Measurements from ENCODE around the gene PSD4. TPM values are rescaled to one million over a fixed set of nuclear protein-coding genes. Genes with fewer than 3 reads are reported as not detected.

PSD4 gene
- 1.5 and 1.9 TPM in 2 replicates for total RNA-seq (2014; rRNA removed; shearing (Covaris generic))

- Histone ChIP-seq H3K36me3 (replicated peaks; ENCODE audit: control insufficient read depth, insufficient read depth, low read length) (no peaks in the 10 kb centered on the region), H3K4me3 (ENCODE audit: insufficient read depth, low read depth, low read length) (no peak within 1 kb of the TSS), H3K27me3 (ENCODE audit: control insufficient read depth, insufficient read depth, low read length) (no peaks in the 10 kb centered on the region)
- DNase-seq = peak; percentile 53
Observed at GRCh38 chr2:113173542-113174375, at the start of gene PSD4. Gene PSD4 (plus strand): TSS chr2:113173971. CDS start chr2:113182457, 8,486 bp downstream.

DNA sequence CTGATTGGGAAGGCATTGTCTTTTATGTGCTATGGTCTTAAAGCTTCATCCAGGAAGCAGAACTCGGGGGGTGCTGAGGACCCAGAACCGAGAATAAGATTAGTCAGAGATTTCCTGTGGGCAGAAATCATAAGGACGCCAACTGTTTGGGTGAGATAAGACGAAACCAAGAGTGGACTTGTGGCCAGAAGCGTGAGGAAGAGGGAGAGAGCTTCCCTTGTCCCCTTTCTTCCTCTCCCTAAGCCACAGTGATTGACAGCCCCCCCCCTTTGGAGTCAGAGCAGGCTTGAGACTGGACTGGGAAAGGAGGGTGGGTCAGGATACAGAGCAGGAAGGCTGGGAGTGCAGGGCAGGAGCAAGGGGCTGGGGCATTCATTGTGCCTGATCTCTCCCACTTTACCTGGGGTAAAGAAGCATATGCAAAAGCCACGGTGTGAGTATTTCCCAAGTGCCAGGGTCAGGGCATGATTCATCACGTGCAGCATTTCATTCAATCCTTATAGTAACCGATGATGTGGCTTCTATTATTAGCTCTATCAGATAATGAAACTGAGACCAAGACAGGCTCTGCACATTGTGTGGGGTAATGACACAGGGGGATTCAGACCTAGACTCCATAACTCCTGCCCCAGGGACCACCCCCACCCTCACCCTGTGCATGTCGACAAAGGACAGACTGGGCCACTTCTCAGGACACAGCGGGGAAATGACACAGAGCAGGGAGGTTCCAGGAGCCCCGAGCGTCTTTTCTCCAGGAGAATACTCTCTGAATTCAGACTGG lies 49.4 kb upstream of the PSD4 start:
- Histone ChIP-seq H3K27me3 (ENCODE audit: control insufficient read depth, insufficient read depth, low read length) (peaks cover 2% of the 10 kb centered on the region; the same call in 1 of the 2 replicates), H3K36me3 (replicated peaks; ENCODE audit: control insufficient read depth, insufficient read depth, low read length) (no peaks in the 10 kb centered on the region), H3K4me3 (ENCODE audit: insufficient read depth, low read depth, low read length) (no peak overlapping the region)
- DNase-seq = no peak

- DNase-seq = no peak
Observed at GRCh38 chr2:113124984-113125855, 48.6 kb upstream of the PSD4 start.

DNA sequence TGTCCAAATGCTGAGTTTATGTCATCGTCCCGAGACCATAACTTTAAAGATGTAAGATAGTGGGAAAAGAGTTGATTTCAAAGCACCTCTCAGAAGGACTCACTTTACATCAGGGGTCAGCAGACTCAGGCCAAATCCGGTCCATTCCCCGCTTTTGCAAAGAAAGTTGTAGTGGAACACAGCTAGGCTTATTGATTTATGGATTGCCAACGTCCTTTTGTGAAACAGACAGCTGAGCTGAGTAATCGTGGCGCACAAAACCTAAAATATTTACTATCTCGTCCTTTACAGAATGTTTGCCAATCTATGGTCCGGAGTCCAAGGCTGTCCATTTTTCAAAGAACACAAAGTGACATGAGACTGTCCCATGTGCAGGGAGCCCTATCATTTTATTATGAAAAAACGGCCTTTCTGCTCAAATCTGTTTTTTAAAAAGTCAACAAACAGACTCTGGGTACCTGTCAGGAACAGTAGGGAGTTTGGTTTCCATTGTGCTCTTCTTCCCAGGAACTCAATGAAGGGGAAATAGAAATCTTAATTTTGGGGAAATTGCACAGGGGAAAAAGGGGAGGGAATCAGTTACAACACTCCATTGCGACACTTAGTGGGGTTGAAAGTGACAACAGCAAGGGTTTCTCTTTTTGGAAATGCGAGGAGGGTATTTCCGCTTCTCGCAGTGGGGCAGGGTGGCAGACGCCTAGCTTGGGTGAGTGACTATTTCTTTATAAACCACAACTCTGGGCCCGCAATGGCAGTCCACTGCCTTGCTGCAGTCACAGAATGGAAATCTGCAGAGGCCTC lies 46.7 kb upstream of the PSD4 start, which contains the start of gene IL1RN:
Gene IL1RN (plus strand): TSS at position 754 of the 801 bp plus-strand sequence. CDS start 27 bp downstream, at position 781.
- Histone ChIP-seq H3K4me3 (ENCODE audit: insufficient read depth, low read depth, low read length) (no peak within 1 kb of the TSS), H3K27me3 (ENCODE audit: control insufficient read depth, insufficient read depth, low read length) (no peaks in the 10 kb centered on the region), H3K36me3 (replicated peaks; ENCODE audit: control insufficient read depth, insufficient read depth, low read length) (no peaks in the 10 kb centered on the region)
- DNase-seq = no peak

More at GRCh38 chr2:113124984-113125855, 48.6 kb upstream of the PSD4 start:
- no peaks in the 10 kb centered on the region; the same call in 1 of the 2 replicates for H3K27me3 ChIP-seq (ENCODE audit: control insufficient read depth, insufficient read depth, low read length)
- no peaks in the 10 kb centered on the region for H3K36me3 ChIP-seq (replicated peaks; ENCODE audit: control insufficient read depth, insufficient read depth, low read length)
- H3K4me3 ChIP-seq (ENCODE audit: insufficient read depth, low read depth, low read length) = no peak overlapping the region

DNA sequence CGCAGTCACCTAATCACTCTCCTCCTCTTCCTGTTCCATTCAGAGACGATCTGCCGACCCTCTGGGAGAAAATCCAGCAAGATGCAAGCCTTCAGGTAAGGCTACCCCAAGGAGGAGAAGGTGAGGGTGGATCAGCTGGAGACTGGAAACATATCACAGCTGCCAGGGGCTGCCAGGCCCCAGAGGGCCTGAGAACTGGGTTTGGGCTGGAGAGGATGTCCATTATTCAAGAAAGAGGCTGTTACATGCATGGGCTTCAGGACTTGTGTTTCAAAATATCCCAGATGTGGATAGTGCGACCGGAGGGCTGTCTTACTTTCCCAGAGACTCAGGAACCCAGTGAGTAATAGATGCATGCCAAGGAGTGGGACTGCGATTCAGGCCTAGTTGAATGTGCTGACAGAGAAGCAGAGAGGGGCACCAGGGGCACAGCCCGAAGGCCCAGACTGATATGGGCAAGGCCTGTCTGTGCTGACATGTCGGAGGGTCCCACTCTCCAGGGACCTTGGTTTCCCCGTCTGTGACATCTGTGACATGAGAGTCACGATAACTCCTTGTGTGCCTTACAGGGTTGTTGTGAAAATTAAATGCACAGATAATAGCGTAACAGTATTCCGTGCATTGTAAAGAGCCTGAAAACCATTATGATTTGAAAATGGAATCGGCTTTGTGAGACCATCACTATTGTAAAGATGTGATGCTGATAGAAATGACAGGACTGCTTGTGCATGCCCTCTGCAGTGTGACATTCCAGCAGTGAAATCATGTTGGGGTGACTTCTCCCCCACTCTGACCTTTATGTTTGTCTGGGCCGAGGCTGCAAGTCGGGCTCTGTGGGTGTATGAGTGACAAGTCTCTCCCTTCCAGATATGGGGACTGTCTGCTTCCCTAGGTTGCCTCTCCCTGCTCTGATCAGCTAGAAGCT lies 45.9 kb upstream of the PSD4 start:
- Histone ChIP-seq H3K4me3 (ENCODE audit: insufficient read depth, low read depth, low read length) (no peak overlapping the region), H3K27me3 (ENCODE audit: control insufficient read depth, insufficient read depth, low read length) (no peaks in the 10 kb centered on the region), H3K36me3 (replicated peaks; ENCODE audit: control insufficient read depth, insufficient read depth, low read length) (no peaks in the 10 kb centered on the region)
- DNase-seq = no peak

DNA sequence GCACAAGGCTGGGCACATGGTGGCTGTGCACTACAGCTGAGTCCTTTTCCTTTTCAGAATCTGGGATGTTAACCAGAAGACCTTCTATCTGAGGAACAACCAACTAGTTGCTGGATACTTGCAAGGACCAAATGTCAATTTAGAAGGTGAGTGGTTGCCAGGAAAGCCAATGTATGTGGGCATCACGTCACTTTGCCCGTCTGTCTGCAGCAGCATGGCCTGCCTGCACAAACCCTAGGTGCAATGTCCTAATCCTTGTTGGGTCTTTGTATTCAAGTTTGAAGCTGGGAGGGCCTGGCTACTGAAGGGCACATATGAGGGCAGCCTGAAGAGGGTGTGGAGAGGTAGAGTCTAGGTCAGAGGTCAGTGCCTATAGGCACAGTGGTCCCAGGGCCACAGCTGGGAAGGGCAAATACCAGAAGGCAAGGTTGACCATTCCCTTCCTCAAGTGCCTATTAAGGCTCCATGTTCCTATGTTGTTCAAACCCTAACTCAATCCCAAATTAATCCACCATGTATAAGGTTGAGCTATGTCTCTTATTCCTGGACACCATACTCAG lies 44.2 kb upstream of the PSD4 start:
- H3K27me3 ChIP-seq (ENCODE audit: control insufficient read depth, insufficient read depth, low read length) = no peaks in the 10 kb centered on the region
- H3K36me3 ChIP-seq (replicated peaks; ENCODE audit: control insufficient read depth, insufficient read depth, low read length) = no peaks in the 10 kb centered on the region
- H3K4me3 ChIP-seq (ENCODE audit: insufficient read depth, low read depth, low read length) = no peak overlapping the region
- no peak for DNase-seq

DNA sequence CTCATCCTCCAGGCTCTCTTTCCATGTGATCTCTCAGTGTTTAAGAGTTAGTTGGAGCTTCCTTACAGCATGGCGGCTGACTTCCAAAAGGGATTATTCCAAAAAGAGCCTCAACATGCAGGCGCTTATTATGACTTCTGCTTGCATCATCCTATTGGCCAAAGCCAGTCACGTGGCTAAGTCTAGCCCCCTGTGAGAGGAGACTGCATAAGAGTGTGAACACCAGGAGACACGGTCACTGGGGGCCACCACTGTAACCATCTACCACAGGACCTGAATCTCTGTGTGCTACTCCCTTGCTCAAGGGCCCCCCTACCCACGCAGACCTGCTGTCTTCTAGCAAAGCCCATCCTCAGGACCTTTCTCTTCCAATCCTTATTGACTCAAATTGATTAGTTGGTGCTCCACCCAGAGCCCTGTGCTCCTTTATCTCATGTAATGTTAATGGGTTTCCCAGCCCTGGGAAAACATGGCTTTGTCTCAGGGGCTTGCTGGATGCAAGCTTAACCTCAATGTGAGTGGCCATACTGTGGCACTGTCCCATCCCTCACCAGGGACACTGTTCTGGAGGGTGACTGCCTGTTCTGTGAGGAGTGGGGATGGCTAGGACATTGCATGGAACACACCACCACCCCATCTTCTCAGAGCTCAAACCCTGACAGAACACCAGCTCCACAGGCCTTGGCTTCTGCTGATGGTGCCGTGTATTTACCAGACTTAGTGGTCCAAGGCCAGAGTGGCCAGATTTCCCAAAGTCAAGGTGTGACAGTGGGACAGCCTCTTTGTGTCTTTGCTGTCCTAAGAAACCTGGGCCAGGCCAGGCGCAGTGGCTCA lies 42.2 kb upstream of the PSD4 start:
- Histone ChIP-seq H3K27me3 (ENCODE audit: control insufficient read depth, insufficient read depth, low read length) (no peaks in the 10 kb centered on the region), H3K4me3 (ENCODE audit: insufficient read depth, low read depth, low read length) (no peak overlapping the region), H3K36me3 (replicated peaks; ENCODE audit: control insufficient read depth, insufficient read depth, low read length) (no peaks in the 10 kb centered on the region)
- DNase-seq = no peak

DNA sequence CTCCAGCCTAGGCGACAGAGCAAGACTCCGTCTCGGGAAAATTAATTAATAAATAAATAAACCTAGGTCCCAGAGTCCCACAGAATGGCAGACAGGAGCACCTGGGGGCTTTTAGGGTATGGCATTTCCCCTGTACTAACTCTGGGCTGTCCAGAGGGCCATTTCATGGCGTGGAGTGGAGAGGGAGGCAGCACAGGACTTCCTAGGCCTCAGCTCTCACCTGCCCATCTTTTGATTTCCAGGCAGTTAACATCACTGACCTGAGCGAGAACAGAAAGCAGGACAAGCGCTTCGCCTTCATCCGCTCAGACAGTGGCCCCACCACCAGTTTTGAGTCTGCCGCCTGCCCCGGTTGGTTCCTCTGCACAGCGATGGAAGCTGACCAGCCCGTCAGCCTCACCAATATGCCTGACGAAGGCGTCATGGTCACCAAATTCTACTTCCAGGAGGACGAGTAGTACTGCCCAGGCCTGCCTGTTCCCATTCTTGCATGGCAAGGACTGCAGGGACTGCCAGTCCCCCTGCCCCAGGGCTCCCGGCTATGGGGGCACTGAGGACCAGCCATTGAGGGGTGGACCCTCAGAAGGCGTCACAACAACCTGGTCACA lies 41.3 kb upstream of the PSD4 start:
- Histone ChIP-seq H3K36me3 (replicated peaks; ENCODE audit: control insufficient read depth, insufficient read depth, low read length) (no peaks in the 10 kb centered on the region), H3K27me3 (ENCODE audit: control insufficient read depth, insufficient read depth, low read length) (no peaks in the 10 kb centered on the region), H3K4me3 (ENCODE audit: insufficient read depth, low read depth, low read length) (no peak overlapping the region)
- no peak for DNase-seq

GRCh38 chr2:113133704-113134598 lies 39.8 kb upstream of the PSD4 start:
- H3K36me3 ChIP-seq (replicated peaks; ENCODE audit: control insufficient read depth, insufficient read depth, low read length) = no peaks in the 10 kb centered on the region
- no peaks in the 10 kb centered on the region for H3K27me3 ChIP-seq (ENCODE audit: control insufficient read depth, insufficient read depth, low read length)
- no peak for DNase-seq
- no peak overlapping the region for H3K4me3 ChIP-seq (ENCODE audit: insufficient read depth, low read depth, low read length)

DNA sequence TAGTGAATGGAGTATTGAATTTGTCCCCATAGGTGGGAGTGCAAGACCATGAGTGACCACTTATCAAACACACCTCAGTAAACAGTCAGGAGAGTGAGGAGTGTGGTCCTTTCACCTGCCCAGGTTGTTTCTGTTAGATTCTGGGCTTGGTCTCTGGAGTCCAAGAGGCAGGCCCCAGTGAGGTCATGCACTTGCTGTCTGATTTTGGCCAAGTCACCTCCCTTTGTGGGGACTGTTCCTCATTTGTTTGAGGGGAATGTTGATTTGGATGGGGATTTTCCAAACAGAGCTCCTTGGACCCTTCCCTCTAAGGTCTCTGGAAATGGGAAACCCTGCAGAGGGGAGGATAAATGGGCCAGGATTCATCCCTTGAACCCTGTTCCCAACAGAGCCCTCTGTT lies 39.1 kb upstream of the PSD4 start:
- Histone ChIP-seq H3K27me3 (ENCODE audit: control insufficient read depth, insufficient read depth, low read length) (no peaks in the 10 kb centered on the region), H3K4me3 (ENCODE audit: insufficient read depth, low read depth, low read length) (no peak overlapping the region), H3K36me3 (replicated peaks; ENCODE audit: control insufficient read depth, insufficient read depth, low read length) (no peaks in the 10 kb centered on the region)
- no peak for DNase-seq

- no peak overlapping the region for H3K4me3 ChIP-seq (ENCODE audit: insufficient read depth, low read depth, low read length)
- no peaks in the 10 kb centered on the region for H3K36me3 ChIP-seq (replicated peaks; ENCODE audit: control insufficient read depth, insufficient read depth, low read length)
- H3K27me3 ChIP-seq (ENCODE audit: control insufficient read depth, insufficient read depth, low read length) = no peaks in the 10 kb centered on the region
- no peak for DNase-seq
Observed at GRCh38 chr2:113135317-113135716, 38.5 kb upstream of the PSD4 start.
